GM18858 (cell line): ENCODE measurements around the gene SEL1L2.
"Not testable (repeated sequence)": the region's sequence is repeated elsewhere in the genome, so short reads cannot be mapped to it uniquely, and the experiment has no call there.

Experiments
- ATAC-seq: cut with Tn5 transposase; IDR thresholded peaks from one replicate; pipeline ENCODE4 v1.9.1; 2021; ENCODE audit not compliant: unreplicated experiment

SEL1L2 gene, protein sequence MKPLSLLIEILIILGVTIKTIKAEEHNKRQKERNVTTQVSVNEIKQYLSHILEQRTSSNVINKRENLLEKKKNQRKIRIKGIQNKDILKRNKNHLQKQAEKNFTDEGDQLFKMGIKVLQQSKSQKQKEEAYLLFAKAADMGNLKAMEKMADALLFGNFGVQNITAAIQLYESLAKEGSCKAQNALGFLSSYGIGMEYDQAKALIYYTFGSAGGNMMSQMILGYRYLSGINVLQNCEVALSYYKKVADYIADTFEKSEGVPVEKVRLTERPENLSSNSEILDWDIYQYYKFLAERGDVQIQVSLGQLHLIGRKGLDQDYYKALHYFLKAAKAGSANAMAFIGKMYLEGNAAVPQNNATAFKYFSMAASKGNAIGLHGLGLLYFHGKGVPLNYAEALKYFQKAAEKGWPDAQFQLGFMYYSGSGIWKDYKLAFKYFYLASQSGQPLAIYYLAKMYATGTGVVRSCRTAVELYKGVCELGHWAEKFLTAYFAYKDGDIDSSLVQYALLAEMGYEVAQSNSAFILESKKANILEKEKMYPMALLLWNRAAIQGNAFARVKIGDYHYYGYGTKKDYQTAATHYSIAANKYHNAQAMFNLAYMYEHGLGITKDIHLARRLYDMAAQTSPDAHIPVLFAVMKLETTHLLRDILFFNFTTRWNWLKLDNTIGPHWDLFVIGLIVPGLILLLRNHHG

GRCh38 chr20:13990465-13990864 is at the start of gene SEL1L2:
Gene SEL1L2 (minus strand): TSS chr20:13990614. CDS start chr20:13990534, 80 bp downstream.
- ATAC-seq, result no peak

DNA sequence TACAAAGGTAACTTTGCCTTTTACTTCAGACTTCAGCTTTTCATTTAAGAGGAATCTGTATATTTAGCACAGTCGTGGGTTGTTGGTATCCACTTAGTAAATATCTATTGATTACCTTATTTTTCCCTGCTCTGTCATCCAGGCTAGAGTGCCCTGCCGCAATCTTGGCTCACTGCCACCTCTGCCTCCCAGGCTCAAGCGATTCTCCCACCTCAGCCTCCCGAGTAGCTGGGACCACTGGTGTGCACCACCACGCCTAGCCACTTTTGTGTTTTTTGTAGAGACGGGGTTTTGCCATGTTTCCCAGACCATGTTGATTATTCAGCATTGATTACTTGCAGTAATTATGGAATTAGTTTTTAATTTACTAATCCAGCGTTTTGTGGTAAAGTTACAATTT is 46.2 kb upstream of the SEL1L2 start:
- ATAC-seq, result no peak

DNA sequence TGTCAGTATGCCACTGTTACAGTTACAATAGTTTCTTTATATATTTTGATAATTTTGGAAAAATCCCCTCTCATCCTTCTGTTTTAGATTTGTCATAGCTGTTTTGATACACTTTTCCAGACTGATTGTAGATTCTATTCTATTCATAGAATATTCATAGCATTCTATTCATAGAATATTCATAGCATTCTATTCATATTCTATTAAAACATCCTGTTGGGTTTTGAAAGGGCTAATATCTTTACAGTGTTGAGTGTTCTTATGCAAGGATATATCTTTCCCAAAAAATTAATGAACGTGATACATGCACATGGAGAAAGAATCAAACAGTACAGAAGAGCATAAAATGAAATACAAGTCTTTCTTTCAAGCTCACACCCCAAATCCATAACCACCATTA is 42.9 kb upstream of the SEL1L2 start:
- no peak for ATAC-seq

- no peak for ATAC-seq
Measured at GRCh38 chr20:14030991-14031390, 40.6 kb upstream of the SEL1L2 start.

DNA sequence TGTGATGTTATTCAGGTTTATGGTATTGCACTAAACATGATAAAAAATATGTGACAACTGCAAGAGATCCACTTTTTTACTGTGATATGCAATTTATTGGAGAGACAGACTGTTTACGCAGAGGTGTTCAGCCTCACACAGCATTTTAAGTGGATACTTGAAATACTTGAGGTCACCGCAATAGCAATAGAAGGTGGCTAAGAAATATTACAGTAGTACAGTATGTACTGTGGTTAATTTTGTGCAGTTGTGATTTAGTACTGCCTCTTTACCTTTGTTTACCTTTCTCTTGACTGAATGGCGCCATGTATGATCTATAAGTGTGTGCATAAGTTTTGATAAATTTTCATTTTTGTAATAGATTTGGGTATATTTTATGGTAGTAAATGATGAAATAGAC is 22.3 kb upstream of the SEL1L2 start:
- ATAC-seq, result no peak

GRCh38 chr20:14009208-14009607 is 18.8 kb upstream of the SEL1L2 start:
- ATAC-seq, result no peak

DNA sequence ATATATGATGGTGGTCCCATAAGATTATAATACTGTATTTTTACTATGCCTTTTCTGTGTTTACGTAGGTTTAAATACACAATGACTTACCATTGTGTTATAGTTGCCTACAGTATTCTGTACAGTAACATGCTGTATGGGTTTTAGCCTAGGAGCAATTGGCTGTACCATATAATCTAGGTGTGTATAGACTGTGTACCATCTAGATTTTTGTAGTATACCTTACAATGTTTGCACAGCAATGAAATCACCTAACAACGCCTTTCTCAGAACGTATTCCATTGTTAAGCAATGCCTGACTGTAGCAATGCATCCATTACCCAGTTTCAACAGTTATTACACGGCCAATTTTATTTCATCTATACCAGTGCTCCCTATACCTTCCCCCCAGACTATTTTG is 15.6 kb upstream of the SEL1L2 start:
- no peak for ATAC-seq

- ATAC-seq, result no peak
Measured at GRCh38 chr20:14000917-14001316, 10.5 kb upstream of the SEL1L2 start.

- no peak for ATAC-seq
Measured at GRCh38 chr20:13996265-13996664, 5.9 kb upstream of the SEL1L2 start.

GRCh38 chr20:13995841-13996240 is 5.4 kb upstream of the SEL1L2 start:
- ATAC-seq, result no peak

DNA sequence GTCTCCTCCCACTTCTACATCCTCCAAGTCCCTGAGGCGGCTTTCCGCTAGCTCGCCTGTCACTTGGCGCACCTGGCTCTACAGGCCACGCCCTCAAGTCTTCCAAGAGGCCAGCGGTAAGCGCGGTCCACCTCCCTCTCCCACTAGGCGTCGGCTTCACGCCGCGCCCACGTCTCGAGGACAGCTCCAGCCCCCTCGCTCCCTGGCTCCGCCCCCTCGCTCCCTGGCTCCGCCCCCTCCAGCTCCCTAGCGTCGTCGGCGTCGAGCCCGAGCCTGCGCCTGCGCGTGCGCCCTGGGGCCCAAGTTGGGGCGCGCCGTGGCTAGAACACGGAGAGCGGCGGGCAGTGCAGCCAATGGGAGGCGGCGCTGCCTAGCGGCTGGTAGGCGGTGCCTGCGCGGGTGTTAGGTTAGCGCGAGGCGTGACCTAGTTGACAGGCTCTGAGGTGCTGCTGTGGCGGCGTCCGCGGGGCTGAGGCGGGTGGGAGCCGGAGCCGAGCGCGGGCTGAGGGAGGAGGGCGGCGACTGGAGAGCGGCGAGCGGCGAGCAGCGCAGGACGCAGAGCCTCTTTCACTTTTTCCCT is 4.8 kb upstream of the SEL1L2 start, which contains the start of gene MACROD2:
Gene MACROD2 (plus strand): TSS at position 431 of the 580 bp plus-strand sequence.
- no peak for ATAC-seq

DNA sequence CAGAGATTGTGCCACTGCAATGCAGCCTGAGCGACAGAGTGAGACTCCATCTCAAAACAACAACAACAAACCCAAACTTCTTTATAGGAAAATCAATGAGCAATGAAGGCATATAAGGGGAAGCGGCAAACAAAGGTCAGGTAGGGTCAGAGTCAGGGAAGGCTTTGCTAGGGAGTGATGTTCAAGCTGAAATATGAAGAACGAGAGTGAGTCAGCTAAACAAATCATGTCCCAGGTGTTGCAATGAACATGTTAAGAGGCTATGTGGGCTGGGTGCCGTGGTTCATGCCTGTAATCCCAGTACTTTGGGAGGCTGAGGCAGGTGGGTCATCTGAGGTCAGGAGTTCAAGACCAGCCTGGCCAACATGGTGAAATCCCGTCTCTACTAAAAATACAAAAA is 1.5 kb upstream of the SEL1L2 start:
- ATAC-seq, result not testable (repeated sequence)

- no peak for ATAC-seq
Measured at GRCh38 chr20:13991311-13991710, 897 bp upstream of the SEL1L2 start.

- no peak for ATAC-seq
Measured at GRCh38 chr20:13984211-13984610, 6.2 kb downstream of the SEL1L2 start.

DNA sequence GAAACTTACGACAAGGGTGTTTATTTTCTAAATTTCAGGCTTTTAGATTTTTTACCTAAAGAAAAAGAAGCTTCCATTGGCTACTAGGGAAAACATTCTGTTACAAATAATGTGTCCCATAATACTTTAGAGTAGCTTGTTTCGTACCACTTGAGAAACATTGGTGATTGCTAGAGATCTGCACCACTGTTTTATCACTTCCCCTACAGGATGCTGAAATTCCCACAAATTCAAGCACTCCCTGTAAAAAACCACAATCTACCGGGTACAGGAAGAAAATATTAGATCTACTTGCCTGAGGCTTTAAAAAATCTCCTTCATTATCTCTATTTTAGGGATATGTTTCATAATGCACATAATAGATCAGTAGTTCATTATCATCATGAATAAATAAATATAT is 29.9 kb downstream of the SEL1L2 start:
- ATAC-seq, result no peak

DNA sequence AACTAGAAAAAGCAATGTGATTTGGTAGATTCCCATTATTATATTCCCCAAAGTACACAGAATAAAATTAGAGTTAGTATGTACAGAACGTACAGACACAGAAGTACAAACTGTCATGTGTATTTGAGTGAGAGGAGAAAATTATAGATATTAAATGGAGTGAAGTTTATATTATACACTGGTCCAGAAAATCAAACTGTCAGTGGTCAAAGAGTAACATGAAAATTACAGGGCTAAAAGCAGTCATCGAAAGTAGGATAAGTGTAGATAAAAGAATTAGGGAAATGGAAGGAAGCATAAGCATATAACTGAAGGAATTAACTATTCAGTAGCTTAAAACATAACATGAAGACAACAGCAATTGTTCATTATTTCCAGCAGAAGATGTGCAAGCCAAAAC is 30.3 kb downstream of the SEL1L2 start:
- ATAC-seq, result no peak

- no peak for ATAC-seq
Measured at GRCh38 chr20:13953227-13953626, 37.2 kb downstream of the SEL1L2 start.

DNA sequence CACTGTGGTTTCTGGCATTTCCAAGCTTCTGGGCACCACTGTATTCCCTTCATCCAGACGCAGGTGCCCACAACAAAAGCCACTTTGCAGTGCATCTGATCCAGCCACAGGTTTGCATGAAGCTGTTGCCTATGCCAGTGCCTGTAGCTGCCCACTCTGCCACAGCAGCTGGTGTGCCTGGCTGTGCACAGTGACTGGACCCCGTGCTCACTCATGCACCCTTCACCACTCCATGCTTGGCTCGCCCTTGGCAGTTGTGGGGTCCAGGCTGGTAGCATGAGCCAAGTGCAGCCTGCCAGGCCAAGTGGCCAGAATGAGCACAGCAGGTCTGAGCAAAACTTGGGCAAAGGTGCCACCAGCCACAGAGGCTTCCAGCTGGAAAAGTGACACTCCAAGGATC is 42.7 kb downstream of the SEL1L2 start:
- no peak for ATAC-seq

DNA sequence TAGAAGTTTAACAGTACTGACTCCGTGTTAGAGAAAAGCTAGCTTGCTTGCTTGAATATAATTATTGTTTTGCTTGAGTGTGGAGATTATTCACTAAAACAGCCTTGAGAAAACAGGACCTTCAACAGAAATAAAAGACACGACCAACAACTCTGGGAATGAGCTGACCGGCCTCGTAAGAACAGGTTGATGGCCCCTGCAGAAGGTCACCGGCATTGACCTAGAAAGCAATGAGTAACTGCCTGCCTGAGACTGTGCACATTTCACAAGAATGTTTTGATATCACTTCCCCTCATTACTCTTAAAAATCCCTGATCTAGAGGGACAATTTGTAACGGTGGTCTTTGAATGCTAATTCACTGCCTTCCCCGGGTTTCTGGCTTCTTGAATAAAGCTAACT is 49.4 kb downstream of the SEL1L2 start:
- no peak for ATAC-seq

DNA sequence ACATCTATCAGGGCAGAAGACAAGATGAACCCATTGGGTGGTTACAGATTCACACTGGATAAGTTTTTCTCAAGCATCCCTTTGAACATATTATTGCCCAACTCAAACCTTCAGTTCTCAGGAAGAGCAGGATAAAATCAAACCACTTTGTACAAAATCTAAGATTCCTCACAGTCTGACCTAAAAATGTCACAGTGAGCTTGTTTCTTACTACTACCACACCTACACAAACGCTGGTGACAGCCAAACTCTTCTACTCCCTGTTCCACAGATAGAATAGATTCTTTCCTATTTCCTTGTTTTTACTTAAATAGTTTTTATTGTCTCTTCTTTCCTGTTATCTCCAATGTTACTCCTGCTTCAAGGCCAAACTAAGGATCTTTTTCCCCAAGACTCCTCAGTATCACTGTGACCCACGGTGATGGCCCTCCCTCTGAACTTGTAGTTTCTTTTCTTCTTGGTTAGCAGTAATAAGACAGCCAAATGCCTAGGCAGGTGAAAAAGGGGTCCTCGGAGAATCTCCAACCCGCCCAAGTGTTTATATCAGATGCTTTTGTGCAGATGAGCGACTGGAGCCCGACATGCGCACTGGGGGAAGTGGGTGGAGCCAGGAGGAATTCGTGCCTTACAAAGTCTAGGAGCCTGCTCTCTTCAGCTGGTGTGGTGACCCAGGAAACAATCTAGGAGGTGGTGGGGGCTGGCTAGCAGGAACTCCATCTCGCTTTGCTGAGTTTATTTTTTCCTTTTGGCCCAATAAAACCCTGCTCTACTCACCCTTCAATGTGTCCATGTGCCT is 53.4 kb downstream of the SEL1L2 start:
- ATAC-seq, result no peak
